GM18507 (cell line): ENCODE data around the gene CPED1.

ENCODE experiments used
- DNase-seq: peaks from one replicate; pipeline ENCODE4 v3.0.0; 2011; ENCODE audit warnings: low read depth; ENCODE audit not compliant: insufficient read length; ENCODE audit errors: extremely low spot score
- FAIRE-seq: peaks from 2 replicates; lab custom pipeline; 2011; peaks lifted over from hg19 to GRCh38; lab: Jason Lieb, UNC

CPED1 gene

DNA sequence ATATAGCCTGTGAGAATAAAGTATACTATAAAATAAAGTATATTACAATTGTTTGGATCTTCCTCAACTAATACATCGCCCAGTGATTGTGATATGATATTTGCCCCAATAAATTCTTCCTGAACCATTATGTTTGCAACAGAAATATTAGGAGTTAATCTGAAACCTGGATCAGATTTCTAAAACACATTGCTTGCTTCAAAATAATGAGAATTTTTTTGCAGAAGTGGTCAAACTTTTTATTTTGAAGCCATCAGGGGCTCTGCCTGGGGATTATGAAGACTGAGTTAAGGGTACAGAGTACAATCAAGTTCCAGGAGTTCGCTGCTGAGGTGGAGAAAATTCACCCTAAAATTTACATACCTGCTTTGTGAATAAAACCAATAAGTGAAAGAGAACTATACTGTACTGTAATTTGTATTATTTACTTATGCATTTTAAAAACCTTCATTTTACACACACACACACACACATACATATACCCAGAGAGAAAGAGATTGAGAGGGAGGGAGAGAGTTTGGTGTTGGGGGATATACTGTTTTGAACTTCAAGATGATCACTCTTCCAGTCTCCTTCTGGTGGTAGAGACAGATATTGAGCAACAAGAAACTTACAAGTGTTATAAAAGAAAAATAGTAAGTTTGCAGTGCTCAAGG is 91.9 kb downstream of the CPED1 start:
- FAIRE-seq (no peak), DNase-seq (no peak)

DNA sequence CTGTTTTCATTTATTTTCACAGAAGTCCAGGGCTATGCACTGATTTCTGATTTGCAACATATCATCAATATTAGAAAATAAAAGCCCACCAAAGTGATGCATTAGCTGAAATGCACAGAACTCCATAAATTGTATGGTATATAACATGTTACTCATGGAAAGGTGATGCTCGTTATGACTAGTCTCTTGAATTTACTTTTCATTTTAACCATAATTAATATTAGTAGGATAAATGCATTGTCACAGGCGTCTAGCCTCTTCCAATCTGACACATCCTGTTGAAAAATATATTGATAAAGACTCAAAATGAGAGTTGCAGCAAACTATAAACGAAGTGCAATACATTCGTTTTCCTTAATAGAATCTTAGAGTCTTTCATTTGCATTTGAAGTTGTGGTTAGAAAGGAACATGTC is 92.4 kb downstream of the CPED1 start:
- DNase-seq (no peak), FAIRE-seq (no peak)

DNA sequence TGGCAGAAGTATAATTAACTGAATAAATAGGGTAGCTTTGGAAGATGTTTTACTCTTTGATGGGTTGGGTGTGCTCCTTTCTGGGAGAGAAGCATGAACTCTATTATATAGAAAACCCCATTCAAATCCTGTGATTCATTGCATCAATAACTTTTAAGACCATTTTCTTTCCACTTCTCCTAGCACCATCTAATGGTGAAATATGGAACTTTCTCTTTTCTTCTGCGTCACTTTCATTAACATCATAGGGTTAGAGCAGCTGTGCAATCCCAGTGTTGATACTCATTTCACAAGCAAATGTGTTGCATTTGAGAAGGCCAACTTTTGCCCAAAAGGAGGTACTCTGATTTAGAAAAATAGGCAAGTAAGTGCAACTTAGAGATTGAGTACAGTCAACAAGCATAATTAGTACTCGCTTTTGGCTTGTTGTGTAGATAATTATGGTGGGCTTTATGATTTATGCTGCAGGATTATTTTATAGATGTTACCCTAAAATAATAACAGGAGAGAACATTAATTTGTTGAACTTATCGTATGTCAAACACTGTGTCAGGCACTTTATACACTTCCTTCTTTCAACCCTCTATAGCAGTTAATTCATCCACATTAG is 92.9 kb downstream of the CPED1 start:
- FAIRE-seq (peak; percentile 77), DNase-seq (no peak)

DNA sequence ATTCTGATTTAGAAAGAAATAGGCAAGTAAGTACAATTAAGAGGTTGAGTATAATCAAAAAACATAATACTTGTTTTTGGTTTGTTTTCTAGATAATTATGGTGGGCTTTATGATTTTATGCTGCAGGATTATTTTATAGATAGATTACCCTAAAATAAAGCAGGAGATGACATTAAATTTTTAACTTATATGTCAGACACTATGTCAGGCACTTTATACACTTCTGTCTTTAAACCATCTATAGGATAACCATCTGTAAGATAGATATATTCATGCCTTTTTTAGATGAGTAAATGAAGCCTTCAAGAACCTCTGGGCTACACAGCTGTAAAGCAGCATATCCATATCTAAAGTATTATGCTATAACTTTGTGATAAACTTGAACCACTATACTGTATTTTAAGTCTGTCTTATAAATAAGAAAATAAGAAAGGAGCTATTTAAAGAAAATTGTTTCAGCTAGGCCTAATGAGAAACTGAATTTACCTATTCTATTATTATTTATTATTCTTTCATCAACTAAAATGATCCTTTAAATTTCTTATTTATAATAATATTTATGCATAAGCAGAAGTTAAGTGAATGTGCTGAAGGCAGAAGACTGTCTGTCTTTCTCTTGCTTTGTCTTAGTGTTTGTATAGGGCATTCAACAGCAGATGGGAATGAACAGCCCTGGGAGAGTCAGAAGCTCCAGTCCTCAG is 94.0 kb downstream of the CPED1 start:
- FAIRE-seq, result no peak

DNA sequence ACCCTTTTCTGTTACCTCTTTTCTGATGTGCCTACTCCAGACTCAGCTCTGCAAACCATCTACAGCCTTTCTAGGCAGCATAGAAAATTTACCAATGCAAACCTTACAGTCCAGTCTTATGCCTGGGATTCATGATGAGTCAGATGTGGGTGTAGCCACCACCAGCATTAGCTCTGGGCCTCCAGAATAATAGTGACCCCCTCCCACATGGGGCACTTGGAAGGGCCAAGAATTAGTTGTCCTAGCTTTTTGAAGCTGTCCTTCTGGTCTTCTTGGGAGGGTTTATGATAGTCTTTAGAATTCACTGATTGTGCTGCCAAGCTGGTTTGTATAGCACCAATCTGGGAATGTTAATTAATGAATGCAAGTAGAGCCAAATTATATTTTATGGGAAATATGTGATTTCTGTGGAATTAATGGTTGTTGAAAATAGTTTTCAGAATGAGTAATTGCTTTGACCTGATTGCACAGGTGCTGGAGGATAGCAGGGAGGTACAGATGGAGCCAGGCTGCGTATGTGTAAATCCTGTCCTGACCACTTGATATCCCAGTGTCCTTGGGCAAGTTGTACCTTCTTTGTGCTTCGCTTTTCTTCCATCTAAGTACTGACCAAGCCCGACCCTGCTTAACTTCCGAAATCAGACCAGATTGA is 94.8 kb downstream of the CPED1 start:
- DNase-seq, result no peak
- FAIRE-seq, result no peak

More for the DNA sequence above, 94.0 kb downstream of the CPED1 start:
- no peak for DNase-seq

DNA sequence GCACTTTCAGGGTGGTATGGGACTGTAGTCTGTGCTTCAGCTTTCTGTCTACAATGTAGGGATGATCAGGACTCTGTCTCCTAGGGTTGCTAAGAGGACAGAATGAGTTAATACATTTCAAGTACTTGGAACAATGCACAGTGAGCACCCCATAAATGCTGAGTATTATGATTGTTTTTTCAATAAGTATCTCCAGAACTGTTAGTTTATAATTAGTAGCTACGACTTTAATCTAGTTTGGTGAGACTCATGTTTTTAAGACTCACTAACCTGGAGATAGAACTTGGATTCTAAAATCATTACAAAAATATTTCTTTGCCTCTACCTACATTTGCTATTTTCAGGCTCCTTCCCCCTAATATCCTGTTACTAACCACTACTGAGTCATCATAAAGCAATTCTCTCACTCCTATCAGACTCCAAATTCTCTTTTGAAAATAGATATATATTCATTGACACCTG is 95.3 kb downstream of the CPED1 start:
- DNase-seq (no peak), FAIRE-seq (no peak)

DNA sequence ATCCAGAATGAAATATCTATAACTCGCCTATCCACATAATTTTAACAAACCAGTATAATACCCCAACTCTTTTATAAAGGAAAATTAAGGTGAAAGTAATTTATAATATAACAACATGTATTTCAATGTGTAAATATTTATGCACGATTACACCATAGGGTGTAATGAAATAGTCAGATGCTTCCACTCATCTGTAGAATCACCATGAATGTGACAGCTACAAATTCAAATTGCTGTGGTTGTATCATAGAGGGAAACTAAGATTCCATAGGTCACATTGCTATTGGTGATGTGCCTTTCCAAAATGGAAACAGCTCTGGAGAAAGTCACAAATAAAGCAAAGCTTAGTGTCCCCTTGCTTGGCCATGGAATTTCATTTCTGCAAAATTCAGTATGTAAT is 95.7 kb downstream of the CPED1 start:
- DNase-seq (no peak), FAIRE-seq (no peak)

DNA sequence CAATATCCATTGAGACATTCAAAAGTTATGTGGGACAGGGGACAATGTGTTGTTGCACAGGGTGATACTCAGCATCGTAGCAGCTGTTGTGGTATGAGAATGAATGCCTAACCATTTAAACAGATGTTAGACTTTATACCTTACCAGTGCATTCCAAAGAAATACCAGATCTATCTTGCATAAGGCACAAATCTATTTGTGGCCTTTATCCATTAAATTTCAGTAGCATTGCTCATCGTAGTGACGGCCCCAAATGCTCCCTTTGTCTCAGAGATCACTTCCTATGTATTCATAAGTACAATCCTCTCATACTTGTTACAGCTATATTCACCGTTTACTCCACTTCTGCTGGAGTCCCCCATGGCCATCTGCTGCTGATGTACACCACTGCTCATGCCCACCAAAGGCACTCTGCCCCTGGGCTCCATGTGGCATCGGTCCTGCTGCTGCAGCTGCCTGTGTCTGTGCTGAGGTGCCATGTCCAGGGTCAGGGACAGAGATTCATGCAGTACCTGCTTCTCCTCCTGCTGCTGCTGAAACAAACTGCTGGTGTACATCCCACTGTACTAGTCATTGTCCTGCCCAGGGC is 96.3 kb downstream of the CPED1 start:
- no peak for DNase-seq
- no peak for FAIRE-seq

DNA sequence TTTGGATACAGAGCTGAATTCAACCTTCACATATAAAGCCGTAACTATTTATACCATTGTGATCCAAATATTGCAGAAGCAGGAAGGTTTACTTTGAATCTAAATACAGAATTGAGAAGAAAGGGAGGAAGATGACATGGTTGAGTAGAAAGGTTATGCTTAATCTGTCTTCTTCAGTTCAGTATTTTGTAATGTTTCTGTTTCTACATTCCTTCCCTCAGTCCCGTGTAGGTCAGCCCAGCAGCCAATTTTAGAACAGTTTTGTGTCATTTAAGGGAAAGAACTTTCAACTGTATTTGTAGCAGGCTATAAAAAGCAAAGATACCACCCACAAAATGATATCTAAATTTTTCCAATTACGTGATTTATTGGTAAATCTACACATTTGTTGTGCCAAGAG is 97.4 kb downstream of the CPED1 start:
- DNase-seq (no peak), FAIRE-seq (no peak)

DNA sequence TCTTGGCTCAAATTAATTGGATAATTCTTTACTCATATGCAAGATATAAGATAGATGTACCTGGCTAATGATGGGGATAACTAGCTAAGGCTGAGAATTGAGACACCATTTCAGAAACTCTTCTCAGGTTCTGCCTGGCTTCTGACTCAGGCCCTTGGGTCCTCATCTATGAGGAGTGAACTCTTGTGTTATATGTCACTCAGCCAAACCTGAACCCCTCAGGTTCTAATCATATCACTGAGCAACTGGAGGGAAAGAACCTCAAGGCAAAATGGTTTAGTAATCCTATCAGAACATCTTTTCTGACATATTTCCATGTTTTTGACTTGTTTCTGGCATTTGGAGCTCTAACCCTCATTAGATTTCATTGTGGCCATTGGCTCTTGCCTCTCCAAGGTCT is 100.4 kb downstream of the CPED1 start:
- no peak for DNase-seq
- FAIRE-seq, result no peak

DNA sequence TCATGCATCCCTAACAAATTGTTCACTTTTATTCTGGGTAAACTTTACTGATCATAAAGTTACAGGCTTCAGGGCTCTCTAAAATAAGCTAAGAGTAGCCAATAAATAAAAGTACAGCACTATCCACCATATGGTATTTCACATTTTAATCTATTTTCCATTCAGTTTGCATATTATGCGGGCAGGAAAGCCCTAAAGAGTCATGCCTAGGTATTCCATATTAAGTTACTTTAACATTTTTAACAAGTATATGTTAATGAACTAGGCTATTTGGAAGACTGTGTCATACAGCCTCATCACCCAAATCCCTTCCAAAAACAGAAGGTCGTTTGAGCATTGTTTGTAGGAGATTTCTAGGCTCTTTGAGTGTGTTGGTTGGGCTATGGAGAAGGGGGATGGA is 106.3 kb downstream of the CPED1 start:
- DNase-seq (no peak), FAIRE-seq (no peak)

DNA sequence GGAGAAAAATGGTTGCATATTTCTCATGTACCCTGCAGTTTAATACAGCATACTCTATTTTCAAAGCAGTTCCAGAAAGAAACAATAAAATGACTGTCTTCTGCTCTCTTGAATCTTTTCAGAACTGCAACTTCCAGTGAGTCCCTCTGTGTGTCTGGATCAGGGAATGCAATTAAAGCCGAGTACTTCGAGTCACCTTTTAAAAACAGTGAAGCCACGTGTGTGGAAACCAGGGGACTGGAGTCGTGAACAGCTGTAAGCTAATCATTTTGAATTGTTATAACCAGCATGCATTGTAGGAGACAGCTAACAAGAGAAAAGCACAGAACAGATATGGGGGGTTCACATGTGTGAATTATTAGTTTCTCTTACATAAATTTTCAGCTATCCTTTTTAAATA is 109.1 kb downstream of the CPED1 start:
- FAIRE-seq, result no peak

DNA sequence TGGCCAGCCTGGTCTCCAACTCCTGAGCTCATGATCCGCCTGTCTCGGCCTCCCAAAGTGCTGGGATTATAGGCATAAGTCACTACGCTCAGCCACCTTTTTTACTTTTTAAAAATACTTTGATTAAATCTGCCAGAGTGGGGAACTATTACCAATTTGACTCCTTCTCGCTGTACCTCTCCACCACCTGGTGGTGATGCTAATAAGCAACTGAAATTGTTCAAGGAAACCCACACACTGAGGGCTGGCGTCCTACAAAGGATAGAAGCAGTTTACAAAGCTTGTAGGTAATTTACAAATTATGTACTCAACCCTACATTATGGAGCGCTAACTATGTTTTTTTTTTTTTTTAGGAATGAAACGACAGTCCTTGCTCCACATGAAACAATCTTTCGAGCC is 111.1 kb downstream of the CPED1 start:
- no peak for FAIRE-seq
- DNase-seq, result no peak

More for the DNA sequence above, 109.1 kb downstream of the CPED1 start:
- DNase-seq, result no peak

DNA sequence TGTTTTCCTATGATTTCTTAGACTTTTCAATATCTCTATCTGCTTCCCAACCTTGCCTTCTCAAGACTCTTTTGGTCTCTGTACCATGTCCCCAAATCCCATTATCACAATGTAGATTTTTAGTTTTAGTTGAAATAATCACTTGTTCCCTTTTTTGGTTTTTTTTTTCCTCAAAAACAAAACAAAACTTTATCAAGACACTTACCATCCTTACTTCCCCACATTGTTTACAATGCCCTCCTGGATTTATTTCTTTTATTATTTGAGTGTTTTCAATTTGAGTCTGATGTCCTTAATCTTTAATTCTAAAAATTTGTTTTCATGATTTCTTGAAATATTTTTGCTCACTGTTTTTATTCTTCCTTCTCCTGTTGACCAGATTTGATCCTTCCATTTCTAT is 112.6 kb downstream of the CPED1 start:
- DNase-seq, result no peak
- no peak for FAIRE-seq

DNA sequence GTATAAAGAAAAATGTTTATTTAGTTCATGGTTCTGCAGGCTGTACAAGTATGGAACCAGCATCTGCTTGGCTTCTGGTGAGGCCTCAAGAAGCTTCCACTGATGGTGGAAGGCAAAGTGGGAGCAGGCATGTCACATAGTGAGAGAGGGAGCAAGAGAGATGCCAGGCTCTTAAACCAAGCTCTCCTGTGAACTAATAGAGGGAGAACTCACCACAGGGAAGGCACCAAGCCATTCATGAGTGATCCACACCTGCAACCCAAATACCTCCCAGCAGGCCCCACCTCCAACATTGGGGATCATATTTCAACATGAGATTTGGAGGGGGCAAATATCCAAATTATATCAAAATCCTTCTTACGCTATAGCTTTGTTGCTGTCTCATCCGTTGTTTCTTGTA is 113.1 kb downstream of the CPED1 start:
- DNase-seq (no peak), FAIRE-seq (no peak)

DNA sequence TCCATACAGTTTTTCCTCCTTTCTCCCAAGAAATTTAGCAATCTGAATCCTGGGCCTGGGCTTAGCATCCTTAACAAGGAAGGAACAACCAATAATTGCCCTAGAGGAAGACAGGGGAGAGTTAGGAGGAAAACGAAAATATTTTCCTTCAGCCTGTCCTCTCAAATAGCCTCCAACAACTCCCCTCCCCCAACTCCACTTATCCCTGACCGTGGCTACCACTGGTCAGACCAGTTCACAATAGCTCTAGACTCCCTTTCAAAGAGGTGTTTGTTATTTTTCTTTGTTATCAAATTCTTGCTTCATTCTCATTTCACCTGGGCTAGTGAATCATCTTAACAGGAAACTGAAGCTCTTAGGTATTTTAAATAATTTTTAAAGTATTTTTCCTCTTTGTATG is 114.1 kb downstream of the CPED1 start:
- DNase-seq, result no peak
- FAIRE-seq, result no peak

DNA sequence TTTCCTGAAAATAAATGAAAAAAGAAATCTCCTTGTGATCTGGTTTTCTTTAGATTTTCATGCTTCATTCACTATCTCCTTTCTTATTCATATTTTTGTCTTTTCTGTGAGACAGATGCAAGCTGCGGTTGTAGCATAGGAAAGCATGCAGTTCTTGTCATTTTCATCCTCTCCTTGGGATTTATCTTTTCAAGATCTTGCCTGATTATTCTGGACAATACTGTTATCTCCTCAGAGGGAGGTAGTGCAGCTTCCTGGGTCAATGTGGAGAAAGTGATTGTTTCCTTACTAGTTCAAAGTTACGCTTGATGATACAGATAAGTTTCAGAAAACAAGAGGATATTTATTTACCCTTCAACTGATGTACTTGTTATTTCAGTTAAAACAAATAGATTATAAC is 114.6 kb downstream of the CPED1 start:
- FAIRE-seq (no peak), DNase-seq (no peak)

DNA sequence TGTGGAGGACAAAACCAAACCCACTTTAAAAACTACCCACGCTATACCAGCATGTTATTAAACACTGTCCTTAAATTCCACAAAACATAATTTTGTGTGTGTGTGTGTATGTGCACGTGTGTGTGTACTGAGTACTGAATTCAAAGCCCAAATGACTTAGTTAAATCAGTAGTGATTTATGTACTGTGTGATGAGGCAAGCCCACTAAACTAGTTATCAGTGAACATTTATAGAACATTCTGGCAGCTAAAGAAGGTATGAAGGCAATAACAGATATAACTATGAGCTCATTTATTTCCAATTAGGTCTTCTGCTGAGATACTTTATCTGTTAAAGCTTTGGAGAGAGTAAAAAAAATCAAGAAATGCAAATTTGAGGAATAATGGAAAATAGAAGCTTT is 115.1 kb downstream of the CPED1 start:
- DNase-seq (no peak), FAIRE-seq (no peak)

DNA sequence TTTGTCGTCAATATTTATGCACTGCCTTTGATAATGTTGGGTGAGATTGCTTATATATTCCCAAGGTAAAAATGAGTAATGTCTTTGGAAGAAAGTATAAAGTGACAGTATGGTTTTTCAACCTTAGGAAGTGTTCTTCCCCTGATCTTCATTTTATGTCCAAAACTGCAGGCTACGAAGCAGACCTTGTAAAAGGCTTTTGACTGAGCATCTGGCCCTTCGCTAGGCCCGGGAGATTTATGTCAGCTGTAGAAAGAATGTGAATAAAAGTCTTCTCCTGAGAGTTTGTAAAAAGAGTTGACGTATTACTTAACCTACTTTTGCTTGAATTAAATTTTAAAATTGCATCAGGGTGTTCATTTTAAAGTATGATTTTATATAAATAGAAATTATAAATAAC is 116.8 kb downstream of the CPED1 start:
- FAIRE-seq (no peak), DNase-seq (no peak)

DNA sequence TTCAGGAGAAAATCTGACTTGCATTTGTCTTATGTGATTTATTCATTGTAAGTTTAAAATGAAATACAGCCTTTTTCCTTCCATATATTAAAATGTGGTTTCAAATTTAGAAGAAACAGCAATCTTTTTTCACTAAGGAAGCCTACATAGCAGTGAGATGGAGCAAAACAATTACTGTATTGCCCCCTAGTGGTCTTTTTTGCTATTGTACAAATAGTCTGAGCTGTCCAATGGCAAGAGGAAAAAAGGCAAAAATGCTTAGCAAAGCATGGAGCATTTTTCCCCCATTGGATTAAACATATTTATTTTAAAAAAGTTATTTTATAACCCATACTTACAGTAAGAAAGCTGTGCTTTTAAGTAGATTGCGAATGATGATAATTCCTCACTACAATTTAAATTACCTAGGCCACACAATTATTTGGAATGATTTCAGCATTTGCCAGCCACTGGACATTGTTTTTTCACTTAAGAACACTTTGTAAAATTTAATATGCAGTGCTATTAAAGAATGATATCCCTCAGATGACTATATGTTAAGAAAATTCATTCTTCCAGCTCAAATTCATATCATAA is 119.5 kb downstream of the CPED1 start:
- DNase-seq, result peak; percentile 2
- peak; percentile 68 for FAIRE-seq
